CD14-positive monocyte (primary cell): ENCODE measurements around the gene DNAJC12. TPM values are rescaled to one million over a fixed set of nuclear protein-coding genes. Genes with fewer than 3 reads are reported as not detected.

Experiments used
- DNase-seq, 3 donors: peaks; one replicate each; pipeline ENCODE4 v3.0.0-alpha.2; 2011 to 2022
- H2AFZ ChIP-seq: 2 replicates; pipeline ENCODE4 v1.6.0; 2012; ENCODE audit warnings: mild to moderate bottlenecking, low read depth, low read length, inconsistent platforms; ENCODE audit not compliant: insufficient read depth, poor library complexity, severe bottlenecking
- H3K27ac ChIP-seq, 2 donors: 1 replicate in 1 of 2; 2 replicates in 1 of 2; pipeline ENCODE4 v1.5.1; 2012 to 2013; ENCODE audit warnings: low read length in 2 of 2, control low read depth in 1 of 2, inconsistent platforms in 1 of 2, low read depth in 1 of 2, mild to moderate bottlenecking in 1 of 2
- H3K27me3 ChIP-seq, 2 donors: one replicate each; pipeline versions ENCODE4 v1.6.0 to v1.6.1; 2011 to 2013; ENCODE audit warnings: low read length in 2 of 2; ENCODE audit not compliant: control insufficient read depth in 2 of 2, insufficient read depth in 2 of 2
- H3K36me3 ChIP-seq, 2 donors: replicated peaks in 1 of 2; 1 replicate in 1 of 2; 2 replicates in 1 of 2; pipeline versions ENCODE4 v1.5.1 to v1.6.1; 2012 to 2013; ENCODE audit warnings: low read length in 2 of 2, control low read depth in 1 of 2, inconsistent platforms in 1 of 2, mild to moderate bottlenecking in 1 of 2; ENCODE audit not compliant: insufficient read depth in 2 of 2, control insufficient read depth in 1 of 2
- H3K4me1 ChIP-seq, 2 donors: 1 replicate in 1 of 2; 2 replicates in 1 of 2; pipeline versions ENCODE4 v1.5.1 to v1.6.1; 2012 to 2013; ENCODE audit warnings: low read length in 2 of 2, control low read depth in 1 of 2, inconsistent platforms in 1 of 2, mild to moderate bottlenecking in 1 of 2, moderate library complexity in 1 of 2; ENCODE audit not compliant: insufficient read depth in 2 of 2, control insufficient read depth in 1 of 2
- H3K4me2 ChIP-seq: replicated peaks from 2 replicates; pipeline ENCODE3; 2012; ENCODE audit warnings: low read length, moderate library complexity, mild to moderate bottlenecking; ENCODE audit not compliant: poor library complexity, severe bottlenecking; ENCODE audit errors: extremely low read depth
- H3K4me3 ChIP-seq, 3 experiments: fragments of 200-600 bp in 1 of 3; sonication (generic) in 1 of 3; replicated peaks in 1 of 3; 1 replicate in 2 of 3; 2 replicates in 1 of 3; pipeline ENCODE4 v1.5.1; 2011 to 2013; ENCODE audit warnings: low read length in 3 of 3, mild to moderate bottlenecking in 3 of 3, control low read depth in 2 of 3, low read depth in 2 of 3, inconsistent platforms in 1 of 3, moderate library complexity in 1 of 3
- H3K79me2 ChIP-seq: 2 replicates; pipeline ENCODE4 v1.6.0; 2012; ENCODE audit warnings: mild to moderate bottlenecking, control low read depth, inconsistent platforms, low read length, moderate library complexity; ENCODE audit not compliant: insufficient read depth
- H3K9ac ChIP-seq: 2 replicates; pipeline ENCODE4 v1.6.0; 2017; ENCODE audit warnings: low read length, mild to moderate bottlenecking; ENCODE audit not compliant: insufficient read depth, poor library complexity, severe bottlenecking
- H3K9me3 ChIP-seq, 2 donors: replicated peaks in 1 of 2; 1 replicate in 1 of 2; 2 replicates in 1 of 2; pipeline versions ENCODE4 v1.5.1 to v1.6.1; 2012 to 2013; ENCODE audit warnings: low read length in 2 of 2, control low read depth in 1 of 2; ENCODE audit not compliant: control insufficient read depth in 1 of 2, insufficient read depth in 1 of 2
- H4K20me1 ChIP-seq: 2 replicates; pipeline ENCODE4 v1.6.0; 2012; ENCODE audit warnings: mild to moderate bottlenecking, low read length, control low read depth, moderate library complexity; ENCODE audit not compliant: insufficient read depth
- H3K27ac Mint-ChIP-seq, 7 donors: one replicate each; pipeline ENCODE4 v1.8.0; 2020; ENCODE audit warnings: mild to moderate bottlenecking in 7 of 7, mixed read lengths in 7 of 7, moderate library complexity in 6 of 7, inconsistent platforms in 2 of 7
- H3K27me3 Mint-ChIP-seq, 3 donors: one replicate each; pipeline ENCODE4 v1.8.0; 2021 to 2022; ENCODE audit warnings: low read depth in 3 of 3, mild to moderate bottlenecking in 3 of 3, mixed read lengths in 3 of 3, moderate library complexity in 3 of 3, inconsistent platforms in 1 of 3
- H3K36me3 Mint-ChIP-seq, 2 donors: one replicate each; pipeline ENCODE4 v1.8.0; 2020; ENCODE audit warnings: mixed read lengths in 2 of 2, inconsistent platforms in 1 of 2, mild to moderate bottlenecking in 1 of 2
- H3K4me1 Mint-ChIP-seq: one replicate; pipeline ENCODE4 v1.8.0; 2020; ENCODE audit warnings: mild to moderate bottlenecking, mixed read lengths
- H3K4me3 Mint-ChIP-seq, 2 donors: one replicate each; pipeline ENCODE4 v1.8.0; 2020; ENCODE audit warnings: mild to moderate bottlenecking in 2 of 2, mixed read lengths in 2 of 2, moderate library complexity in 1 of 2
- H3K9me3 Mint-ChIP-seq, 7 donors: one replicate each; pipeline ENCODE4 v1.8.0; 2020 to 2022; ENCODE audit warnings: mixed read lengths in 7 of 7, mild to moderate bottlenecking in 6 of 7, moderate library complexity in 6 of 7, inconsistent platforms in 2 of 7
- CTCF ChIP-seq: fragments of 200-600 bp; IDR thresholded peaks from one replicate; pipeline ENCODE4 v1.8.0; 2022; ENCODE audit warnings: antibody characterized with exemption, mild to moderate bottlenecking
- WGBS: methylation state at CpG from one replicate; pipeline ENCODE4 v1.1.5; 2013; ENCODE audit warnings: missing lambda C conversion rate; ENCODE audit not compliant: insufficient coverage; 5-methylcytosine and 5-hydroxymethylcytosine counted together
- intact Hi-C, 2 donors: fragments of 100-400 bp; cut with micrococcal nuclease; formaldehyde crosslinking; loops; one replicate each; pipeline versions ENCODE4 v1.15.0 to v1.15.1; 2023
- polyA plus RNA-seq, 3 donors: library from polyadenylated mRNA; depleted of rRNA in 1 of 3; unstranded in 2 of 3; stranded (reverse) in 1 of 3; fragments of 300-500 nt in 2 of 3; fragments of >200 nt in 1 of 3; fragmentation: Illumina TruSeq in 2 of 3; gene quantifications; 1 replicate in 2 of 3; 2 replicates in 1 of 3; pipeline ENCODE4 v1.2.3, GENCODE V29; 2012 to 2021

Gene DNAJC12
- polyA plus RNA-seq, 3 donors = not detected

GRCh38 chr10:67819768-67820204 is 18.2 kb downstream of the DNAJC12 start:
- Mint-ChIP-seq H3K4me1 (no peaks in the 10 kb centered on the region), H3K36me3 (no peaks in the 10 kb centered on the region), H3K27me3 (peaks cover 0 to 3% (median 2%) of the 10 kb centered on the region in 3 donors), H3K27ac (no peak overlapping the region), H3K9me3 (peaks cover 0 to 4% (median 0%) of the 10 kb centered on the region in 7 donors), H3K4me3 (no peak overlapping the region)
- no peaks in the 10 kb centered on the region for H3K36me3 ChIP-seq
- no peaks in the 10 kb centered on the region for H3K27me3 ChIP-seq
- H3K4me2 ChIP-seq = no peak overlapping the region
- H2AFZ ChIP-seq = no peak overlapping the region
- TF ChIP-seq CTCF = no peak
- no peaks in the 10 kb centered on the region for H3K9me3 ChIP-seq
- no peaks in the 10 kb centered on the region for H4K20me1 ChIP-seq
- WGBS = 87% methylated on average over 3 of the region's 3 CpGs
- H3K79me2 ChIP-seq = no peaks in the 10 kb centered on the region
- H3K9ac ChIP-seq = no peak overlapping the region
- no peaks in the 10 kb centered on the region for H3K4me1 ChIP-seq
- H3K4me3 ChIP-seq = no peak overlapping the region
- peak in 2 of 3 donors; percentile 1 to 16 for DNase-seq
- intact Hi-C loops = no loop called here
- no peak overlapping the region for H3K27ac ChIP-seq

- H3K9me3 Mint-ChIP-seq = peaks cover 0 to 4% (median 0%) of the 10 kb centered on the region in 7 donors
- Histone ChIP-seq H4K20me1 (no peaks in the 10 kb centered on the region), H3K4me3 (no peak overlapping the region), H3K79me2 (no peaks in the 10 kb centered on the region), H3K4me2 (no peak overlapping the region), H3K9ac (no peak overlapping the region), H3K27ac (no peak overlapping the region), H3K27me3 (no peaks in the 10 kb centered on the region), H3K4me1 (no peaks in the 10 kb centered on the region), H2AFZ (no peak overlapping the region), H3K36me3 (no peaks in the 10 kb centered on the region), H3K9me3 (no peaks in the 10 kb centered on the region)
- H3K36me3 Mint-ChIP-seq = no peaks in the 10 kb centered on the region
- intact Hi-C loops = no loop called here
- WGBS = 100% methylated on average over 1 of the region's 3 CpGs
- TF ChIP-seq CTCF = no peak
- H3K4me3 Mint-ChIP-seq = no peak overlapping the region
- H3K4me1 Mint-ChIP-seq = no peaks in the 10 kb centered on the region
- DNase-seq = no peak
- no peak overlapping the region for H3K27ac Mint-ChIP-seq
- peaks cover 0 to 2% (median 2%) of the 10 kb centered on the region in 3 donors for H3K27me3 Mint-ChIP-seq
These were observed 19.7 kb downstream of the DNAJC12 start for GRCh38 chr10:67818323-67818722.
